HepG2 (cell line): ENCODE results near the gene EIF3M. TPM values are rescaled to one million over a fixed set of nuclear protein-coding genes. Genes with fewer than 3 reads are reported as not detected.
A peak's percentile ranks its signal among the peaks of the same experiment; 100 is the strongest.

ENCODE experiments used
- ATAC-seq: fragments of 200-7000 bp; cut with Tn5 transposase; 3 replicates; pipeline ENCODE4 v1.9.1; 2020; ENCODE audit warnings: mild to moderate bottlenecking, moderate library complexity
- BruUV-seq: library from RNA; stranded (reverse); fragments of 400-500 nt; replicated peaks from 2 replicates; lab custom pipeline; 2021; lab: Mats Ljungman, UMichigan
- CTCF ChIA-PET: fragments of 300-600 bp; formaldehyde crosslinking; extraction: SDS; loops from one replicate; lab custom pipeline; 2021; ENCODE audit warnings: low total read pairs, inconsistent platforms, low intra/inter-chr PET ratio; lab: Yijun Ruan, JAX
- POLR2A ChIA-PET: fragments of 350-600 bp; sonication (Branson Sonifier 250); formaldehyde crosslinking; loops from one replicate; lab custom pipeline; 2020; ENCODE audit warnings: antibody characterized with exemption, inconsistent platforms; lab: Yijun Ruan, JAX
- DNase-seq: peaks from one replicate; pipeline ENCODE4 v3.0.0-alpha.2; 2015; ENCODE audit warnings: low spot score
- FAIRE-seq: peaks from 3 replicates; lab custom pipeline; 2011; peaks lifted over from hg19 to GRCh38; lab: Jason Lieb, UNC
- H2AFZ ChIP-seq: one replicate; pipeline ENCODE4 v1.6.1; 2011; ENCODE audit warnings: low read length, inconsistent platforms
- H3K27ac ChIP-seq: fragments of 300-600 bp; 3 replicates; pipeline ENCODE4 v1.8.0; 2011; ENCODE audit warnings: mixed run types, mild to moderate bottlenecking, mixed read lengths, low read length, inconsistent platforms; ENCODE audit not compliant: insufficient read depth; ENCODE audit errors: extremely low read length
- H3K27me3 ChIP-seq, 2 experiments: fragments of 200-600 bp in 1 of 2; 2 replicates in 1 of 2; 3 replicates in 1 of 2; pipeline versions ENCODE4 v1.6.0 to v1.8.0; 2011; ENCODE audit warnings: low read length in 2 of 2, mild to moderate bottlenecking in 2 of 2, moderate library complexity in 2 of 2, inconsistent platforms in 1 of 2; ENCODE audit not compliant: insufficient read depth in 2 of 2, control insufficient read depth in 1 of 2
- H3K36me3 ChIP-seq, 2 experiments: fragments of 200-600 bp in 1 of 2; replicated peaks in 1 of 2; 2 replicates in 1 of 2; 3 replicates in 1 of 2; pipeline versions ENCODE4 v1.5.1 to v1.8.0; 2011; ENCODE audit warnings: low read length in 2 of 2, inconsistent platforms in 1 of 2; ENCODE audit not compliant: insufficient read depth in 2 of 2, control insufficient read depth in 1 of 2
- H3K4me1 ChIP-seq: 2 replicates; pipeline ENCODE4 v1.5.1; 2012; ENCODE audit warnings: low read length, inconsistent platforms; ENCODE audit not compliant: insufficient read depth
- H3K4me2 ChIP-seq: 2 replicates; pipeline ENCODE4 v1.6.0; 2011; ENCODE audit warnings: low read depth, low read length, inconsistent platforms
- H3K4me3 ChIP-seq, 3 experiments: fragments of 200-600 bp in 1 of 3; sonication (generic), shearing (Covaris generic) in 1 of 3; replicated peaks in 1 of 3; 2 replicates each; pipeline ENCODE4 v1.5.1; 2011 to 2016; ENCODE audit warnings: low read length in 3 of 3, inconsistent platforms in 2 of 3, low read depth in 2 of 3, mild to moderate bottlenecking in 2 of 3, control low read depth in 1 of 3, mixed read lengths in 1 of 3; ENCODE audit not compliant: insufficient read depth in 1 of 3
- H3K79me2 ChIP-seq: one replicate; pipeline ENCODE4 v1.6.1; 2011; ENCODE audit warnings: low read length, inconsistent platforms; ENCODE audit not compliant: insufficient read depth
- H3K9ac ChIP-seq: 2 replicates; pipeline ENCODE4 v1.6.0; 2011; ENCODE audit warnings: mild to moderate bottlenecking, low read depth, low read length, inconsistent platforms; ENCODE audit not compliant: insufficient read depth
- H3K9me3 ChIP-seq: 2 replicates; pipeline ENCODE4 v1.5.1; 2012; ENCODE audit warnings: mild to moderate bottlenecking, low read length
- H4K20me1 ChIP-seq: 2 replicates; pipeline ENCODE4 v1.6.0; 2011; ENCODE audit warnings: inconsistent platforms, mild to moderate bottlenecking, low read length, moderate library complexity; ENCODE audit not compliant: insufficient read depth
- HMG20A ChIP-seq: IDR thresholded peaks from 2 replicates; pipeline ENCODE4 v1.6.1; 2016; ENCODE audit warnings: borderline replicate concordance
- MAFF ChIP-seq: IDR thresholded peaks from 2 replicates; pipeline ENCODE4 v1.6.1; 2011; ENCODE audit warnings: low read depth, low read length, improper control_type of control experiment
- MAFK ChIP-seq, 2 experiments: IDR thresholded peaks in 1 of 2; conservative IDR thresholded peaks in 1 of 2; 2 replicates each; pipeline ENCODE4 v1.6.1; 2011; ENCODE audit warnings: improper control_type of control experiment in 2 of 2, low read length in 2 of 2
- SNAPC4 ChIP-seq: sonication (generic); formaldehyde crosslinking; IDR thresholded peaks from 2 replicates; pipeline ENCODE4 v1.4.0; 2020; ENCODE audit warnings: mild to moderate bottlenecking, missing genetic modification reagents
- TIGD3 ChIP-seq: sonication (generic); formaldehyde crosslinking; IDR thresholded peaks from 2 replicates; pipeline ENCODE4 v1.5.1; 2020; ENCODE audit warnings: mild to moderate bottlenecking, missing genetic modification reagents, borderline replicate concordance
- ZFP91 ChIP-seq: sonication (generic); formaldehyde crosslinking; IDR thresholded peaks from 2 replicates; pipeline ENCODE4 v1.9.0; 2022; ENCODE audit warnings: missing genetic modification reagents, mild to moderate bottlenecking, borderline replicate concordance
- ZNF691 ChIP-seq: sonication (generic); formaldehyde crosslinking; IDR thresholded peaks from 2 replicates; pipeline ENCODE4 v1.4.0; 2020; ENCODE audit warnings: missing genetic modification reagents, low read depth, mild to moderate bottlenecking, borderline replicate concordance
- ZNF784 ChIP-seq: sonication (generic); formaldehyde crosslinking; IDR thresholded peaks from 2 replicates; pipeline ENCODE4 v1.5.1; 2020; ENCODE audit warnings: missing genetic modification reagents, mild to moderate bottlenecking, borderline replicate concordance
- WGBS: methylation state at CpG from one replicate; pipeline ENCODE4 v1.1.6; 2017; ENCODE audit warnings: low lambda C conversion rate; 5-methylcytosine and 5-hydroxymethylcytosine counted together
- in situ Hi-C: cut with HindIII; loops from 2 replicates; pipeline ENCODE4 v1.10.0; 2017; ENCODE audit warnings: low pct_unique_long_range_greater_than_20kb; ENCODE audit not compliant: extremely low pct_ligation_motif_present
- intact Hi-C: fragments of 100-400 bp; cut with micrococcal nuclease; formaldehyde crosslinking; loops from one replicate; pipeline ENCODE4 v1.10.0; 2022; ENCODE audit not compliant: unreplicated experiment
- polyA plus RNA-seq, 8 experiments: library from polyadenylated mRNA; depleted of rRNA in 3 of 8; stranded (reverse) in 7 of 8; unstranded in 1 of 8; fragments of >200 nt; fragmentation: Illumina TruSeq in 4 of 8; extraction: Trizol in 4 of 8; gene quantifications; 2 replicates each; pipeline versions ENCODE4 v1.2.1 to v1.2.3, GENCODE V29; 2011 to 2016; ENCODE audit warnings: low read depth in 4 of 8, missing spikeins in 1 of 8, mixed read lengths in 1 of 8; ENCODE audit not compliant: insufficient read depth in 1 of 8
- total RNA-seq, 5 experiments: library from RNA; depleted of rRNA; stranded (reverse); fragments of >200 nt; fragmentation: Illumina TruSeq; extraction: Trizol; gene quantifications; 2 replicates each; pipeline ENCODE4 v1.2.3, GENCODE V29; 2016; ENCODE audit warnings: low read depth in 1 of 5

Gene EIF3M
- total and polyA plus RNA-seq, 2 of the 13 experiments (the other 11 are each of a cell fraction or from before 2014, with no cell fraction given) = 279 to 389 TPM

GRCh38 chr11:32641361-32641760 lies 57.7 kb downstream of the EIF3M start:
- H3K9ac ChIP-seq = no peak overlapping the region
- no peaks in the 10 kb centered on the region for H3K79me2 ChIP-seq
- peak; percentile 57 to 89 for TF ChIP-seq MAFK (conservative IDR thresholded peaks at IDR 0.05 in 1 of 2, IDR thresholded peaks at IDR 0.05 in 1 of 2; ENCODE audit: low read length in 2 of 2)
- TF ChIP-seq ZNF691 (CRISPR knock-in tag) = no peak
- no peak for TF ChIP-seq HMG20A (CRISPR knock-in tag)
- TF ChIP-seq MAFF = peak; percentile 70
- TF ChIP-seq ZFP91 (CRISPR knock-in tag) = no peak
- no peak overlapping the region for H2AFZ ChIP-seq
- no peaks in the 10 kb centered on the region for H3K9me3 ChIP-seq
- no peak overlapping the region for H3K4me2 ChIP-seq
- no peak for DNase-seq
- intact Hi-C loops (no loop called here), in situ Hi-C loops (no loop called here)
- FAIRE-seq = no peak
- H3K27ac ChIP-seq = no peak overlapping the region
- H3K27me3 ChIP-seq = no peaks in the 10 kb centered on the region; a peak in 1 of 5 replicates
- H4K20me1 ChIP-seq = no peaks in the 10 kb centered on the region
- ChIA-PET POLR2A (no interaction called here), CTCF (no interaction called here)
- ATAC-seq = no peak
- H3K4me1 ChIP-seq = no peaks in the 10 kb centered on the region
- H3K4me3 ChIP-seq = no peak overlapping the region
- no TSS peak for BruUV-seq
- H3K36me3 ChIP-seq = no peaks in the 10 kb centered on the region

GRCh38 chr11:32643526-32643925 lies 59.9 kb downstream of the EIF3M start:
- in situ Hi-C loops = no loop called here
- no TSS peak for BruUV-seq
- Histone ChIP-seq H3K9me3 (no peaks in the 10 kb centered on the region), H3K4me2 (no peak overlapping the region), H3K4me1 (no peaks in the 10 kb centered on the region), H4K20me1 (no peaks in the 10 kb centered on the region), H3K27ac (no peak overlapping the region), H3K79me2 (no peaks in the 10 kb centered on the region), H3K4me3 (no peak overlapping the region), H2AFZ (no peak overlapping the region), H3K36me3 (no peaks in the 10 kb centered on the region), H3K9ac (no peak overlapping the region), H3K27me3 (no peaks in the 10 kb centered on the region; a peak in 1 of 5 replicates)
- intact Hi-C loops = no loop called here
- DNase-seq = no peak
- no peak for ATAC-seq
- 0% methylated on average over 1 of the region's 1 CpG for WGBS
- FAIRE-seq = no peak
- ChIA-PET CTCF (no interaction called here), POLR2A (no interaction called here)
- TF ChIP-seq TIGD3 = no peak
- TF ChIP-seq SNAPC4 (CRISPR knock-in tag) = no peak
- no peak for TF ChIP-seq ZNF784 (CRISPR knock-in tag)
